GM12878 (cell line): ENCODE measurements around the gene MSTN. TPM values are rescaled to one million over a fixed set of nuclear protein-coding genes. Genes with fewer than 3 reads are reported as not detected.

Experiments
- ATAC-seq: fragments of 200-7000 bp; cut with Tn5 transposase; 3 replicates; pipeline ENCODE4 v1.9.1; 2020; ENCODE audit warnings: mild to moderate bottlenecking, moderate library complexity
- BruUV-seq: library from RNA; stranded (reverse); fragments of 400-500 nt; replicated peaks from 2 replicates; lab custom pipeline; 2021; lab: Mats Ljungman, UMichigan
- CTCF ChIA-PET: fragments of 300-600 bp; sonication (Branson Sonifier 250); formaldehyde crosslinking; extraction: SDS; loops from one replicate; lab custom pipeline; 2021; ENCODE audit warnings: inconsistent platforms; lab: Yijun Ruan, JAX
- POLR2A ChIA-PET: fragments of 350-600 bp; formaldehyde crosslinking; extraction: SDS; loops from one replicate; lab custom pipeline; 2021; ENCODE audit warnings: inconsistent platforms; lab: Charles Lee
- RAD21 ChIA-PET: fragments of 300-600 bp; sonication (Branson Sonifier 250); formaldehyde crosslinking; loops from one replicate; lab custom pipeline; 2023; ENCODE audit warnings: antibody characterized with exemption; ENCODE audit not compliant: unreplicated experiment; lab: Charles Lee
- SMC1A ChIA-PET: fragments of 300-600 bp; sonication (Branson Sonifier 250); formaldehyde crosslinking; loops from one replicate; lab custom pipeline; 2023; ENCODE audit not compliant: unreplicated experiment, uncharacterized antibody; lab: Charles Lee
- DNase-seq: peaks from one replicate; pipeline ENCODE4 v3.0.0-alpha.2; 2011; ENCODE audit warnings: low read depth, low spot score
- FAIRE-seq: peaks from 3 replicates; lab custom pipeline; 2011; peaks lifted over from hg19 to GRCh38; lab: Jason Lieb, UNC
- H2AFZ ChIP-seq: 2 replicates; pipeline ENCODE4 v1.6.0; 2011; ENCODE audit warnings: low read depth, low read length, control low read depth; ENCODE audit not compliant: control insufficient read depth
- H3K27ac ChIP-seq: 2 replicates; pipeline ENCODE4 v1.5.1; 2011; ENCODE audit warnings: control low read depth; ENCODE audit not compliant: control insufficient read depth, insufficient read depth
- H3K27me3 ChIP-seq, 2 experiments: replicated peaks in 1 of 2; 2 replicates each; pipeline versions ENCODE4 v1.6.0 to v1.6.1; 2011; ENCODE audit warnings: low read length in 1 of 2; ENCODE audit not compliant: control insufficient read depth in 2 of 2, insufficient read depth in 2 of 2
- H3K36me3 ChIP-seq, 2 experiments: 2 replicates each; pipeline ENCODE4 v1.5.1; 2011; ENCODE audit warnings: low read length in 1 of 2; ENCODE audit not compliant: control insufficient read depth in 2 of 2, insufficient read depth in 2 of 2
- H3K4me1 ChIP-seq: 2 replicates; pipeline ENCODE4 v1.6.1; 2011; ENCODE audit warnings: mild to moderate bottlenecking, low read length, moderate library complexity, mixed read lengths; ENCODE audit not compliant: control insufficient read depth, insufficient read depth
- H3K4me2 ChIP-seq: 2 replicates; pipeline ENCODE4 v1.6.0; 2011; ENCODE audit warnings: control low read depth; ENCODE audit not compliant: control insufficient read depth, insufficient read depth
- H3K4me3 ChIP-seq: fragments of 200-600 bp; sonication (generic); 2 replicates; pipeline ENCODE4 v1.5.1; 2016
- H3K79me2 ChIP-seq: 2 replicates; pipeline ENCODE4 v1.6.0; 2011; ENCODE audit warnings: low read length; ENCODE audit not compliant: control insufficient read depth, insufficient read depth
- H3K9ac ChIP-seq: 2 replicates; pipeline ENCODE4 v1.8.0; 2011; ENCODE audit warnings: low read length, control low read depth, mixed read lengths; ENCODE audit not compliant: control insufficient read depth, insufficient read depth
- H3K9me3 ChIP-seq: replicated peaks from 3 replicates; pipeline ENCODE4 v1.5.1; 2011; ENCODE audit warnings: mild to moderate bottlenecking, low read length; ENCODE audit not compliant: control insufficient read depth, insufficient read depth
- H4K20me1 ChIP-seq: 2 replicates; pipeline ENCODE4 v1.6.0; 2011; ENCODE audit not compliant: control insufficient read depth, insufficient read depth
- CBFB ChIP-seq: IDR thresholded peaks from 2 replicates; pipeline ENCODE4 v1.6.1; 2016; ENCODE audit warnings: antibody characterized with exemption, low read depth
- KDM1A ChIP-seq: fragments of 200-600 bp; sonication (generic); IDR thresholded peaks from 2 replicates; pipeline ENCODE4 v1.6.1; 2016; ENCODE audit warnings: borderline replicate concordance
- LARP7 ChIP-seq: fragments of 450-650 bp; IDR thresholded peaks from 2 replicates; pipeline ENCODE4 v1.6.1; 2017; ENCODE audit warnings: mild to moderate bottlenecking
- NR2C2 ChIP-seq: IDR thresholded peaks from 2 replicates; pipeline ENCODE4 v1.6.1; 2011; ENCODE audit warnings: borderline replicate concordance, low read depth; ENCODE audit not compliant: control insufficient read depth, insufficient read length
- POLR2A ChIP-seq: IDR thresholded peaks from 2 replicates; pipeline ENCODE4 v1.6.1; 2011; ENCODE audit warnings: low read depth, mild to moderate bottlenecking, low read length
- STAT1 ChIP-seq: fragments of 450-650 bp; conservative IDR thresholded peaks from 2 replicates; pipeline ENCODE4 v1.6.1; 2014; ENCODE audit warnings: antibody characterized with exemption, mild to moderate bottlenecking
- ZNF274 ChIP-seq: IDR thresholded peaks from one replicate; pipeline ENCODE4 v1.8.0; 2011; ENCODE audit not compliant: insufficient read length, insufficient read depth
- WGBS: methylation state at CpG from one replicate; pipeline ENCODE4 v1.1.6; 2016; ENCODE audit warnings: low lambda C conversion rate; ENCODE audit not compliant: insufficient replicate concordance, insufficient coverage; ENCODE audit errors: missing lambda C conversion rate; 5-methylcytosine and 5-hydroxymethylcytosine counted together
- in situ Hi-C: fragments of 300-500 bp; cut with MboI; formaldehyde crosslinking; loops from 9 replicates; pipeline ENCODE4 v1.14.3; 2018; ENCODE audit warnings: mixed read lengths
- intact Hi-C: fragments of 100-400 bp; cut with micrococcal nuclease; formaldehyde crosslinking; loops from one replicate; pipeline ENCODE4 v1.14.2; 2022; ENCODE audit not compliant: unreplicated experiment
- polyA plus RNA-seq, 11 experiments: library from polyadenylated mRNA; depleted of rRNA in 4 of 11; unstranded in 6 of 11; stranded (reverse) in 5 of 11; fragments of >200 nt; fragmentation: Nextera tagmentation in 4 of 11; fragmentation: Illumina TruSeq in 1 of 11; extraction: Ambion mirVana in 4 of 11; extraction: Trizol in 1 of 11; gene quantifications; 1 replicate in 1 of 11; 2 replicates in 10 of 11; pipeline versions ENCODE4 v1.2.1 to v1.2.3, GENCODE V29; 2011 to 2016; ENCODE audit warnings: inconsistent platforms in 2 of 11, missing spikeins in 2 of 11, low read depth in 1 of 11
- total RNA-seq, 4 experiments: library from RNA; depleted of rRNA in 3 of 4; stranded (reverse); fragments of >200 nt in 3 of 4; fragmentation: Illumina TruSeq in 1 of 4; extraction: Trizol in 1 of 4; gene quantifications; 2 replicates each; pipeline versions ENCODE4 v1.2.1 to v1.2.3, GENCODE V29; 2013 to 2021
- TF ChIP-seq, protein P1 (sequence below): fragments of 150-350 bp; IDR thresholded peaks from 2 replicates; pipeline ENCODE4 v1.6.1; 2016; ENCODE audit warnings: low read depth, low read length
- TF ChIP-seq, protein P2 (sequence below): fragments of 450-650 bp; IDR thresholded peaks from 2 replicates; pipeline ENCODE4 v1.6.1; 2017; ENCODE audit warnings: mild to moderate bottlenecking, low read depth, inconsistent platforms; ENCODE audit not compliant: poor library complexity, severe bottlenecking
- TF ChIP-seq, protein P3 (sequence below): IDR thresholded peaks from 2 replicates; pipeline ENCODE4 v1.6.1; 2011; ENCODE audit warnings: borderline replicate concordance, low read depth, mild to moderate bottlenecking, moderate library complexity, mixed read lengths, low read length; ENCODE audit not compliant: insufficient read depth; ENCODE audit errors: extremely low read length

MSTN gene
- total and polyA plus RNA-seq, 10 of the 15 experiments (the other 5 are each of a cell fraction or from before 2014, with no cell fraction given), result 0.04 to 0.33 (median 0.10) TPM; not detected in 7

DNA sequence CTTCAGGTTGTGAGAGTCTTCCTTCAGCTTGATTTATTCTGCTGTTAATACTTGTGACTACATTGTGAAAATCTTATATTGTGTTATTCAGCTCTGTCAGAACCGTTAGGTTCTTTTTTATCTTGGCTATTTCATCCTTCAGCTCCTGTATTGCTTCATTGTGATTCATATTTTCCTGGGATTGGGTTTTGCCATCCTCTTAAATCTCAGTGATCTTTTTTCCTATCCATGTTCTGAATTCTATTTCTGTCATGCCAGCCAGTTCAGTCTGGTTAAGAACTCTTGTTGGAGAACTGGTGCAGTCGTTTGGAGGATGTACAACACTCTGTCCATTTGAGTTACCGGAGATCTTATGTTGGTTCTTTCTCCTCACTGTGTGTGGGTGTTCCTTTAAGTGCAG, 19.1 kb downstream of the MSTN start:
- Histone ChIP-seq H2AFZ (no peak overlapping the region), H3K9me3 (no peaks in the 10 kb centered on the region), H3K9ac (no peak overlapping the region), H3K4me2 (no peak overlapping the region), H3K27ac (no peak overlapping the region), H3K27me3 (no peaks in the 10 kb centered on the region), H3K4me3 (no peak overlapping the region), H3K79me2 (no peaks in the 10 kb centered on the region), H4K20me1 (no peaks in the 10 kb centered on the region), H3K4me1 (no peaks in the 10 kb centered on the region), H3K36me3 (no peaks in the 10 kb centered on the region)
- ATAC-seq (no peak), FAIRE-seq (no peak), DNase-seq (no peak)
- intact Hi-C loops, result no loop called here
- in situ Hi-C loops, result no loop called here
- ChIA-PET CTCF (no interaction called here), RAD21 (no interaction called here), POLR2A (no interaction called here), SMC1A (no interaction called here)
- no peak for TF ChIP-seq CBFB
- TF ChIP-seq, protein P1, sequence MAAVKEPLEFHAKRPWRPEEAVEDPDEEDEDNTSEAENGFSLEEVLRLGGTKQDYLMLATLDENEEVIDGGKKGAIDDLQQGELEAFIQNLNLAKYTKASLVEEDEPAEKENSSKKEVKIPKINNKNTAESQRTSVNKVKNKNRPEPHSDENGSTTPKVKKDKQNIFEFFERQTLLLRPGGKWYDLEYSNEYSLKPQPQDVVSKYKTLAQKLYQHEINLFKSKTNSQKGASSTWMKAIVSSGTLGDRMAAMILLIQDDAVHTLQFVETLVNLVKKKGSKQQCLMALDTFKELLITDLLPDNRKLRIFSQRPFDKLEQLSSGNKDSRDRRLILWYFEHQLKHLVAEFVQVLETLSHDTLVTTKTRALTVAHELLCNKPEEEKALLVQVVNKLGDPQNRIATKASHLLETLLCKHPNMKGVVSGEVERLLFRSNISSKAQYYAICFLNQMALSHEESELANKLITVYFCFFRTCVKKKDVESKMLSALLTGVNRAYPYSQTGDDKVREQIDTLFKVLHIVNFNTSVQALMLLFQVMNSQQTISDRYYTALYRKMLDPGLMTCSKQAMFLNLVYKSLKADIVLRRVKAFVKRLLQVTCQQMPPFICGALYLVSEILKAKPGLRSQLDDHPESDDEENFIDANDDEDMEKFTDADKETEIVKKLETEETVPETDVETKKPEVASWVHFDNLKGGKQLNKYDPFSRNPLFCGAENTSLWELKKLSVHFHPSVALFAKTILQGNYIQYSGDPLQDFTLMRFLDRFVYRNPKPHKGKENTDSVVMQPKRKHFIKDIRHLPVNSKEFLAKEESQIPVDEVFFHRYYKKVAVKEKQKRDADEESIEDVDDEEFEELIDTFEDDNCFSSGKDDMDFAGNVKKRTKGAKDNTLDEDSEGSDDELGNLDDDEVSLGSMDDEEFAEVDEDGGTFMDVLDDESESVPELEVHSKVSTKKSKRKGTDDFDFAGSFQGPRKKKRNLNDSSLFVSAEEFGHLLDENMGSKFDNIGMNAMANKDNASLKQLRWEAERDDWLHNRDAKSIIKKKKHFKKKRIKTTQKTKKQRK, result no peak
- no peak for TF ChIP-seq ZNF274
- no peak for TF ChIP-seq POLR2A
- TF ChIP-seq STAT1, result no peak
- TF ChIP-seq NR2C2, result no peak
- no peak for TF ChIP-seq LARP7
- TF ChIP-seq, protein P2, sequence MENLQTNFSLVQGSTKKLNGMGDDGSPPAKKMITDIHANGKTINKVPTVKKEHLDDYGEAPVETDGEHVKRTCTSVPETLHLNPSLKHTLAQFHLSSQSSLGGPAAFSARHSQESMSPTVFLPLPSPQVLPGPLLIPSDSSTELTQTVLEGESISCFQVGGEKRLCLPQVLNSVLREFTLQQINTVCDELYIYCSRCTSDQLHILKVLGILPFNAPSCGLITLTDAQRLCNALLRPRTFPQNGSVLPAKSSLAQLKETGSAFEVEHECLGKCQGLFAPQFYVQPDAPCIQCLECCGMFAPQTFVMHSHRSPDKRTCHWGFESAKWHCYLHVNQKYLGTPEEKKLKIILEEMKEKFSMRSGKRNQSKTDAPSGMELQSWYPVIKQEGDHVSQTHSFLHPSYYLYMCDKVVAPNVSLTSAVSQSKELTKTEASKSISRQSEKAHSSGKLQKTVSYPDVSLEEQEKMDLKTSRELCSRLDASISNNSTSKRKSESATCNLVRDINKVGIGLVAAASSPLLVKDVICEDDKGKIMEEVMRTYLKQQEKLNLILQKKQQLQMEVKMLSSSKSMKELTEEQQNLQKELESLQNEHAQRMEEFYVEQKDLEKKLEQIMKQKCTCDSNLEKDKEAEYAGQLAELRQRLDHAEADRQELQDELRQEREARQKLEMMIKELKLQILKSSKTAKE, result no peak
- TF ChIP-seq KDM1A, result no peak
- TF ChIP-seq, protein P3, sequence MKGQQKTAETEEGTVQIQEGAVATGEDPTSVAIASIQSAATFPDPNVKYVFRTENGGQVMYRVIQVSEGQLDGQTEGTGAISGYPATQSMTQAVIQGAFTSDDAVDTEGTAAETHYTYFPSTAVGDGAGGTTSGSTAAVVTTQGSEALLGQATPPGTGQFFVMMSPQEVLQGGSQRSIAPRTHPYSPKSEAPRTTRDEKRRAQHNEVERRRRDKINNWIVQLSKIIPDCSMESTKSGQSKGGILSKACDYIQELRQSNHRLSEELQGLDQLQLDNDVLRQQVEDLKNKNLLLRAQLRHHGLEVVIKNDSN, result no peak
- no TSS peak for BruUV-seq
- 33% methylated on average over 3 of the region's 3 CpGs for WGBS
